Thyroid gland (tissue), 4 donors: ENCODE measurements around the gene LIPN.

Source experiments
- POLR2A ChIP-seq, 2 donors: fragments of 450-650 bp; IDR thresholded peaks; one replicate each; pipeline ENCODE4 v1.6.1; 2017; ENCODE audit warnings: antibody characterized with exemption in 2 of 2, mild to moderate bottlenecking in 2 of 2, moderate library complexity in 1 of 2
- TF ChIP-seq, protein P1 (sequence below), 6 experiments: fragments of 200-600 bp in 3 of 6; fragments of 450-650 bp in 3 of 6; sonication (generic) in 3 of 6; IDR thresholded peaks; one replicate each; pipeline ENCODE4 v1.5.1; 2016 to 2019; ENCODE audit warnings: antibody characterized with exemption in 6 of 6, mild to moderate bottlenecking in 2 of 6, inconsistent platforms in 1 of 6, moderate library complexity in 1 of 6

DNA sequence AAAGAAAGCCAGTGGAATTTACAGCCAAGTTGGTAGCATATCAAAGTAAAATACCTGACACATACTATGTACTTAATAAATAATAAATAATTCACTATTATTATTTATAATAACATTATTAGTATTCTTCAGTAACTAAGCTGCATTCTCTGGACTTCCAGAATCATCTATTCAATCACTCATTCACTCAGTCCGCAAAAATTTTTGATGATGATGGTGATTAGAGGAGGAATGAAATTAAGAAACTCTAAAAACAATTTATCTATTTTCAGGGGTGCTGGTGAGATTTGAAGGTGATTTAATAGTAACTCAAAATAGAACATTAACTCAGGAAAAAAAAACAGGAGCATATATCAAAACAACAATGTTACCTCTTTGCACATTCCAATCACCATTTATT lies 3.2 kb upstream of the LIPN start:
- TF ChIP-seq, protein P1, sequence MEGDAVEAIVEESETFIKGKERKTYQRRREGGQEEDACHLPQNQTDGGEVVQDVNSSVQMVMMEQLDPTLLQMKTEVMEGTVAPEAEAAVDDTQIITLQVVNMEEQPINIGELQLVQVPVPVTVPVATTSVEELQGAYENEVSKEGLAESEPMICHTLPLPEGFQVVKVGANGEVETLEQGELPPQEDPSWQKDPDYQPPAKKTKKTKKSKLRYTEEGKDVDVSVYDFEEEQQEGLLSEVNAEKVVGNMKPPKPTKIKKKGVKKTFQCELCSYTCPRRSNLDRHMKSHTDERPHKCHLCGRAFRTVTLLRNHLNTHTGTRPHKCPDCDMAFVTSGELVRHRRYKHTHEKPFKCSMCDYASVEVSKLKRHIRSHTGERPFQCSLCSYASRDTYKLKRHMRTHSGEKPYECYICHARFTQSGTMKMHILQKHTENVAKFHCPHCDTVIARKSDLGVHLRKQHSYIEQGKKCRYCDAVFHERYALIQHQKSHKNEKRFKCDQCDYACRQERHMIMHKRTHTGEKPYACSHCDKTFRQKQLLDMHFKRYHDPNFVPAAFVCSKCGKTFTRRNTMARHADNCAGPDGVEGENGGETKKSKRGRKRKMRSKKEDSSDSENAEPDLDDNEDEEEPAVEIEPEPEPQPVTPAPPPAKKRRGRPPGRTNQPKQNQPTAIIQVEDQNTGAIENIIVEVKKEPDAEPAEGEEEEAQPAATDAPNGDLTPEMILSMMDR (IDR thresholded peaks at IDR 0.05): no peak
- TF ChIP-seq POLR2A (IDR thresholded peaks at IDR 0.05): no peak
